Activated T-helper 17 cell treated with anti-CD3 and anti-CD28 coated beads, Interleukin-2, amount 50 U/mL, for 72 hours (primary cell): ENCODE data around the gene VGLL4. TPM values are rescaled to one million over a fixed set of nuclear protein-coding genes. Genes with fewer than 3 reads are reported as not detected.
A peak's percentile ranks its signal among the peaks of the same experiment; 100 is the strongest.

Experiments used
- ATAC-seq: fragments of 150-1000 bp; cut with Tn5 transposase; replicated peaks from 2 replicates; pipeline ENCODE4 v1.10.0; 2021; ENCODE audit warnings: mild to moderate bottlenecking, moderate library complexity
- H3K27ac Mint-ChIP-seq: one replicate; pipeline ENCODE4 v1.8.0; 2022; ENCODE audit warnings: mixed read lengths
- H3K27me3 Mint-ChIP-seq: one replicate; pipeline ENCODE4 v1.8.0; 2022; ENCODE audit warnings: mixed read lengths
- H3K36me3 Mint-ChIP-seq: one replicate; pipeline ENCODE4 v1.8.0; 2022; ENCODE audit warnings: low read depth, mild to moderate bottlenecking, mixed read lengths
- H3K4me1 Mint-ChIP-seq: one replicate; pipeline ENCODE4 v1.8.0; 2022; ENCODE audit warnings: mixed read lengths
- H3K4me3 Mint-ChIP-seq: one replicate; pipeline ENCODE4 v1.8.0; 2022; ENCODE audit warnings: mild to moderate bottlenecking, mixed read lengths
- H3K9me3 Mint-ChIP-seq: one replicate; pipeline ENCODE4 v1.8.0; 2022; ENCODE audit warnings: mixed read lengths
- total RNA-seq, 2 donors: library from RNA; stranded (reverse); gene quantifications; one replicate each; pipeline ENCODE4 v1.2.3, GENCODE V29; 2022

Gene VGLL4
- total RNA-seq, 2 donors from 2014 or later = 34.3 to 42.4 TPM

DNA sequence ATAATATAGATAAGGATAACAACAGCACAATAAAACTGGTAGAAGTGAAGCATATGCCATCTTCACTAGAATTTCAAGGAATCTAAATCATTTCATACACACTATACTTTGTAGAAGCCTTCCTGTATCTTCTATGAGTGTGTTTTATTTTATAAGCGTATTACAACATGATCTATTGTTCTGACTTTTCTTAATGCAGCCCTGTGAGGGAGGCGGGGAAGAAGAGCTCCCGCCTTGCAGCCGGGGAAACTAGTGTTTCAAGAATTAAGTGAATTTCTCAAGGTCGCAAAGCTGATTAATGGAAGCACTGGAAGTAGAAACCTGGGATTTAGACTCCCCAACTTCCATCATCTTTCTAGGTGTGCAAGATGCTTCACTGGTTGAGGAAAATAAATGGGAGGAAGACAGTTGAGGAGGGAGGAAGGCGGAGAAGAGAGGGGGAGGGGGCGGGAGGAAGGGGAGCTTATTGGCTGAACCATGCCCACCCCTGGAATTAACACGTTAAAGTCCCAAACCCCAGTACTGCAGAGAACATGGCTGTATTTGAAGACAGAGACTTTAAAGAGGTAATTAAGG, 32.9 kb downstream of the VGLL4 start:
- Mint-ChIP-seq H3K27me3 (no peaks in the 10 kb centered on the region), H3K4me3 (no peak overlapping the region), H3K4me1 (peaks cover 27% of the 10 kb centered on the region), H3K27ac (peak overlapping the region; percentile 8), H3K36me3 (peaks cover 6% of the 10 kb centered on the region), H3K9me3 (no peaks in the 10 kb centered on the region)
- no peak for ATAC-seq

DNA sequence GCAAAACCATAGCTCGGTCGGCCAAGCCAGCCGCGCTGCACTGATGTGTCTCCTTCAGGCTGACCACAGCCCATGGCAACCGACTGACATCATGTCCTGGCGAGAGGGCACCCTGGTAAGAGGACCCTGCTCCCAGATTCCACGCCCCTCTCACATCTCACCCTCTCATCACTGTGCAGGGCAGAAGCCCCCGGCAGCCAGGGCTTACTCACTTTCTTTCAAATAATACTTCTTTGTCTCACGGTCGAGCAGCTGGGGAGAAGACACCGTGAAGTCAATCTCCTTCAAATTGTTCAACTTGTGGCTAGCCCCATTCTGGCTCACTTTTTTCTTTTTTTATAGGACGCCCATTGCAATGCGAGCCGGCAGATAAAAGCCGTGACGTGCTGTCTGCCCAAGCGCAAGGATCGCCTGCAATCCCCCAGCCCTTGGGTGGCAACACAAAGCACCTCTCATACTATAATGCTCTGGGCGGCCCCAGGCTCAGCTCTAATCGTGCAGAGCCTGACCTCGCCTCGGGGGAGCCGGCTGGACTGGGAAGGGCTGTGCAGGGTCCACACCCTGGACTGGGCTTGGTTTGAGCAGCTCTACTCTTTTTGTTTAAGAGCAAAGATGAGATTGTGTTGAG, 33.6 kb downstream of the VGLL4 start:
- peak overlapping the region; percentile 8 for H3K27ac Mint-ChIP-seq
- no peak overlapping the region for H3K4me3 Mint-ChIP-seq
- no peak for ATAC-seq
- no peaks in the 10 kb centered on the region for H3K27me3 Mint-ChIP-seq
- H3K4me1 Mint-ChIP-seq = peaks cover 31% of the 10 kb centered on the region
- no peaks in the 10 kb centered on the region for H3K9me3 Mint-ChIP-seq
- peaks cover 6% of the 10 kb centered on the region for H3K36me3 Mint-ChIP-seq

DNA sequence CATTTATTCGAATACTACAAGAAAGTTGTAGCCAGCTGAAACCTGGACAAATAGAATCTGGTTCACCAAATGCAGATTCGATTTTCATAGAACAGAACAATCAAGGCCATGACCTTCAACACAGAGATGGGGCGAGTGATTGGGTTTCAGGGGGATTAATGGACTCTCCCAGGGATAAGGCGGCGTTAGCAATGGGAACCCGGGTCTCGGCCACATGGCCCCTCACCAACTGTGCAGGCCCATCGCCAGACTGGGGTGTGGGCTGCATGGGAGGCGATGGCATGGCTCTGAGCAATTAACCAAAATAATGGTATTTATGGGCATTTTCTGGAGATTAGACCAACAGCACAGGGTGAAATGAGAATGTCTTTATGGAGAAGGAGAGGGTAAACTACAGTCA, 34.2 kb downstream of the VGLL4 start:
- H3K4me1 Mint-ChIP-seq = peaks cover 32% of the 10 kb centered on the region
- peaks cover 6% of the 10 kb centered on the region for H3K36me3 Mint-ChIP-seq
- no peak overlapping the region for H3K4me3 Mint-ChIP-seq
- no peaks in the 10 kb centered on the region for H3K27me3 Mint-ChIP-seq
- no peaks in the 10 kb centered on the region for H3K9me3 Mint-ChIP-seq
- no peak overlapping the region for H3K27ac Mint-ChIP-seq
- no peak for ATAC-seq

DNA sequence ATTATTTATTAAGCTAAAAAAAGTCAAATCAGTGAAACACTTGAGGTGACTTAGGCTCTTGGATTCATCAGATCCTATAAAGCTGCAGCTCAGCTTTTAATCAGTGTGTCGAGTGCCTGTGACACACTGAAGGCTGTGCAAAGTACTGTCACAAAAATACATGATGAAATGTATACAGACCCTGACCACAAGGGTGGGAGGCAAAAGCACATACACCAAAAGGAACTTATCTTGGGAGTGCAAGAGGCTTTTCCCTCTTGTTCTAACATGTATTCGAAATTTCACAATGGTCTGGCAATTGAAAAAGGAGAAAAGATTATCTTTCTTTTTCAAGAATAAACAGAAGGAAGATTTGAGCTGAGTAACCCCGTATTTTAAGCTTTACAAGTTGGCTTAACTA, 35.9 kb downstream of the VGLL4 start:
- H3K4me3 Mint-ChIP-seq = no peak overlapping the region
- no peak for ATAC-seq
- no peaks in the 10 kb centered on the region for H3K27me3 Mint-ChIP-seq
- H3K36me3 Mint-ChIP-seq = peaks cover 6% of the 10 kb centered on the region
- peak overlapping the region; percentile 31 for H3K27ac Mint-ChIP-seq
- H3K4me1 Mint-ChIP-seq = peaks cover 29% of the 10 kb centered on the region
- no peaks in the 10 kb centered on the region for H3K9me3 Mint-ChIP-seq

DNA sequence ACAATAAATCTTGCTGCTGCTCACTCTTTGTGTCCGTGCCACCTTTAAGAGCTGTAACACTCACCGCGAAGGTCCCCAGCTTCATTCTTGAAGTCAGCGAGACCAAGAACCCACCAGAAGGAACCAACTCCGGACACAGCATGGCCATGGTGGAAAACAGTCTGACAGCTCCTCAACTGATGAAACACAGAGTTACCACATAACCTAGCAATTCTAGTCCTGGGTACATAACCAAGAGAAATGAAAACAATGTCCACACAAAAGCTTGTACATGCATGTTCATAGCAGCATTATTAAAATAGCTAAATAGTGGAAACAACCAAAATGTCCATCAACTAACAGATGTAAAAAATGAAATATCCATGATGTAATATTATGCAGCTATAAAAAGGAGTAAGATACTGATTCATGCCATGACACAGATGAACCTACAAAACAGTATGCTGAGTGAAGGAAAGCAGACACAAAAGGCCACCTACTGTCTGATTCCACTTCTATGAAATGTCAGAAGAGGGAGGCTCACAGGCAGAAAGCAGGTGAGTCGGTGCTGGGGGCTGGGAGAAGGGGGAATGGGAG, 36.8 kb downstream of the VGLL4 start:
- H3K36me3 Mint-ChIP-seq = peaks cover 10% of the 10 kb centered on the region
- ATAC-seq = no peak
- H3K4me3 Mint-ChIP-seq = no peak overlapping the region
- H3K4me1 Mint-ChIP-seq = peaks cover 29% of the 10 kb centered on the region
- H3K27me3 Mint-ChIP-seq = no peaks in the 10 kb centered on the region
- peak overlapping the region; percentile 31 for H3K27ac Mint-ChIP-seq
- H3K9me3 Mint-ChIP-seq = no peaks in the 10 kb centered on the region

DNA sequence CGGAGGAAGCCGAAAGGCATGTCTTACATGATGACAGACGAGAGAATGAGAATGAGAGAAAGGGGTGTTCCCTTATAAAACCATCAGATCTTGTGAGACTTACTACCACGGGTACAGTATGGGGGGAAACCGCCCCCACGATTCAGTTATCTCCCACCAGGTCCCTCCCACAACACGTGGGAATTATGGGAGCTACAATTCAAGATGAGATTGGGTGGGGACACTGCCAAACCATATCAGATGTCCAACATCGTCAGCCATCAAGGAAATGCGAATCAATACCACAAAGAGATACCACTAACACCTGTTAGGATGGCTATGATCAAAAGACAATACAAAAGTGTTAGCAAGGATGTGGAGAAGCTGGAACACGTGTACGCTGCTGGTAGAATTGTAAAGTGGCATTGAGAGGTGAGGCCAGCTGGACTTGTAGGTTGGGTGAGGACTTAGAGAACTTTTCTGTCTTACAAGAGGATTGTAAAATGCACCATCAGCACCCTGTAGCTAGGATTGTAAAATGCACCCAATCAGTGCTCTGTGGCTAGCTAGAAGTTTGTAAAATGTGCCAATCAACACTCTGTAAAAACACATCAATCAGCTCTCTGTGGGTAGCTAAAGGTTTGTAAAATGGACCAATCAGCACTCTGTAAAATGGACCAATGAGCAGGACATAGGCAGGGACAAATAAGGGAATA, 37.5 kb downstream of the VGLL4 start:
- H3K4me3 Mint-ChIP-seq = no peak overlapping the region
- peaks cover 17% of the 10 kb centered on the region for H3K36me3 Mint-ChIP-seq
- no peaks in the 10 kb centered on the region for H3K9me3 Mint-ChIP-seq
- H3K4me1 Mint-ChIP-seq = peaks cover 29% of the 10 kb centered on the region
- no peak for ATAC-seq
- H3K27me3 Mint-ChIP-seq = no peaks in the 10 kb centered on the region
- peak overlapping the region; percentile 31 for H3K27ac Mint-ChIP-seq

DNA sequence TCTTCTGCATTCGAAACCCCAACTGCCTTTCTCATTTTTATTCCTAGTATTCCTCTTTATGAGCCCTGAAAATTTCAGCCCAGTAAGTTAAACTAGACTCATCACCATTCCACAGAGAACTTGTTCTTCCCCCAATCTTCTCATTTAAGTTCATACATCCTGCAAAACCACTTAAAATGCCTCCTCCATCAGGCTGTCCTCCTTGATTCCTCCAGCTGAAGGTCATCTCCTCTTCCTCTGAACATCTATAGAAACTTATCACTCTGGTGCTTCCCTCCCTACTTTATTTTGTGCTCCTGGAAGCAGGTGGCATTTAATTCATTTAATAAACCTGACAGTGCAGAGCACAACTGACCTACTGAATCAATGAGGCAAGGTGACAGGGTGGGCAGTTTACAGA, 38.3 kb downstream of the VGLL4 start:
- Mint-ChIP-seq H3K4me1 (peaks cover 23% of the 10 kb centered on the region), H3K36me3 (peaks cover 25% of the 10 kb centered on the region), H3K27me3 (no peaks in the 10 kb centered on the region), H3K4me3 (no peak overlapping the region), H3K9me3 (no peaks in the 10 kb centered on the region), H3K27ac (no peak overlapping the region)
- no peak for ATAC-seq

DNA sequence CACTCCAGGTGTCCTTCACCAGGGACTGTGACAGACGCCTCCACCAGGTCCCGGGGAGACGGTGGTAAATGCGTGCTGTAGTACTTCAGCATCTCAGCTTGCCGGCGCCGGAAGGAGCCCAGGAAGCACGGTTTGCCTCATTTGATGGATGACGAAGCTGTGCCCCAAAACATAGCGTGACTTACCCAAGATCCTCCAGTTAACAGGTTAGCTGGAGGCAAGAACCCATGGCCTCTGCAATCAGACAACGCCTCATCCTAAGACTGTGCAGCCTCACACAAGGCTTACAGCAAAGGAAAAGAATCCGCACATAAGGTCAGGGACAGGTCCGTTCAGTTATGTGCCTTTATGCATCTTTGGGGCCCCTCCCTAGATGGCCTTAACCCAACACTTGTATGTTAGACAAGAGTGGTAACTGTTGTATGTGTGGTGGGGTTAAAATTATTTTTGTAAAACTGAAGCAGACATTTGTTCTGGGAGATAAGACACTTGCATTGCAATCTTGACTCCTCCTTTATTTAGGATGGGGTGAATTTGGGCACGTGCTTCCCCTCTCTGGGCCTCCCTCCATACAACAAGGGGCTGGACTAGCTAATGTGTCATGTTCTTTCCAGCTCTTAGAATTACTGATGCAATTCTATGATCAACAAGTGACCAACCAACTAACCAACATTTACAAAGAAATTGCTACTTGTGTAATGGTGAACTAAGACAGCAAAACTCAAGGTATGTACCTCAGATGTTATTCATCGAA, 39.4 kb downstream of the VGLL4 start:
- Mint-ChIP-seq H3K4me1 (peaks cover 15% of the 10 kb centered on the region), H3K27ac (no peak overlapping the region), H3K4me3 (no peak overlapping the region), H3K27me3 (no peaks in the 10 kb centered on the region), H3K36me3 (peaks cover 32% of the 10 kb centered on the region), H3K9me3 (no peaks in the 10 kb centered on the region)
- ATAC-seq = no peak

DNA sequence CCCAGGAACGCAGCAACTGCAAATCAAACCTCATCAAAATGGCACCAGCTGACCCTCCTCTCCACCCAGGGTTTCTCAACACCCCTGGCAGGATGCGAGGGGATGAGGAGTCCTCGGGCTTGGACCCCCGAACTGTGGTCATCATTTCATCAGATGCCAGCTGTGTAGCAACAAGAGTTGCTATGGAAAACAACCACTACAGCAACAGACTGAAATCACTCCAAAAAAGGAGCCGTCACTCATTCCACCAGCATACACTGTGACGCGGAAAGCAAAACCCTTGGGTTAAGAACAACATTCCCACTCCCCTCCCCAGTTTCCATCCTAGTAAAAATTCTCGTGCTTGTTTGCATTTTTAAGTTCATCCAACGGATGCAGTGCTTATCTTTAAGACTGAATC, 40.1 kb downstream of the VGLL4 start:
- Mint-ChIP-seq H3K4me3 (no peak overlapping the region), H3K27me3 (no peaks in the 10 kb centered on the region), H3K36me3 (peaks cover 36% of the 10 kb centered on the region), H3K27ac (no peak overlapping the region), H3K9me3 (no peaks in the 10 kb centered on the region), H3K4me1 (peaks cover 13% of the 10 kb centered on the region)
- no peak for ATAC-seq

DNA sequence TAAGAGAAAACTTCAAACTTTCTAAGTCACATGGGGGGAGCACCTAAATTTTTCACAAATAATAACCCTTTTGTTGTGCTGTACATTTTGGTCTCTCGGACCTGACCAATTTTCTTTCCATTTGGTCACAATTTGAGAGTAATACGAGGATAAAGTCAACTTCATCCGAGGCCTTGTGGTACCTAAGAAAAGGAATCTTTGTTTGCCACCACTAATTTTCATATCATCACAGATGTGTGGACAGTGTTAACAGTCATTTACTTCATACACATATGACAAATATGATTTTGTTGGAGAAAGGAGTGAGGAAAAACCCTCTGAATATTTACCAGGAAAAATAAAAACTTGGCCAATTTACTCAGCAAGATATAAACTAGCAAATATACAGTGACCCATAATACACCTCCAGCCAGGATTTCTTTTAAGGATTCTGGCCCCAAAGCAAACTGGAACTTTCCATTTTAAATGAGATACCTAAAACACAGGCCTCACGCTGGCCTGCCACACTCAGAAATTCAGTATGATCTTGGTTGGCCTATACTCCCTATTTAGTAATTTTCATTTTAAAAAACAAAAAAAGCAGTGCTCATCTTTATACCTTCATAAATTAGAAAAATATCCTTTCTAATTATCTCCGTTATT, 40.7 kb downstream of the VGLL4 start:
- peaks cover 42% of the 10 kb centered on the region for H3K36me3 Mint-ChIP-seq
- no peaks in the 10 kb centered on the region for H3K27me3 Mint-ChIP-seq
- H3K27ac Mint-ChIP-seq = no peak overlapping the region
- peaks cover 13% of the 10 kb centered on the region for H3K4me1 Mint-ChIP-seq
- H3K9me3 Mint-ChIP-seq = no peaks in the 10 kb centered on the region
- no peak for ATAC-seq
- no peak overlapping the region for H3K4me3 Mint-ChIP-seq

DNA sequence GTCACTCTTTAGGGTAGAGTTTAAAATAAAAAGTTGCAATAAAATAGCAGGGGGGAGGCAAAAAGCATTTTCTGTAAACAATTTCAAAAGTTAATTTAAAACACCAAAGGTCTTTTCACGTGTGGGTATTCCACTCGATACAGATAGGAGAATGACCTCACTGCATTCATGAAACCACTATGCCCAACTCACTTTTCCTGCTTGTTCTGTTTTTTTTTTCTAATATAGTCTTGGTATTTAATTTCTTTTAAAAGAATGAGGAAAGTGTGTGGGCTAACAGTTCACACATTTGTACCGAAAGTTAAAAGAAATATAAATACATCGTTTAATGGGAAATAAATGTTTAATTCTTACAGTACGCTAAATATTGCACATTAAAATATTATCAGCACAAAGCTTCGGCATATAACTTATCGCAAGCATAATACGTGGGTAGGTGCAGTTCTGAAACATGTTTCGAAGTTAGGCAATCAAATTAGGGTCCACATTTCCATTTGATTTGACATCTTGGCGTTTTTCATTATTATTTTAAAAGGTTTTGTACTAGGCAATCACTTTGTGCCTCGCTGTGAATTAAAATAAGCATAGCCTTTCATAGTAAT, 41.4 kb downstream of the VGLL4 start:
- H3K9me3 Mint-ChIP-seq = no peaks in the 10 kb centered on the region
- H3K27ac Mint-ChIP-seq = no peak overlapping the region
- H3K4me3 Mint-ChIP-seq = no peak overlapping the region
- no peaks in the 10 kb centered on the region for H3K27me3 Mint-ChIP-seq
- H3K36me3 Mint-ChIP-seq = peaks cover 48% of the 10 kb centered on the region
- peaks cover 13% of the 10 kb centered on the region for H3K4me1 Mint-ChIP-seq
- ATAC-seq = no peak

DNA sequence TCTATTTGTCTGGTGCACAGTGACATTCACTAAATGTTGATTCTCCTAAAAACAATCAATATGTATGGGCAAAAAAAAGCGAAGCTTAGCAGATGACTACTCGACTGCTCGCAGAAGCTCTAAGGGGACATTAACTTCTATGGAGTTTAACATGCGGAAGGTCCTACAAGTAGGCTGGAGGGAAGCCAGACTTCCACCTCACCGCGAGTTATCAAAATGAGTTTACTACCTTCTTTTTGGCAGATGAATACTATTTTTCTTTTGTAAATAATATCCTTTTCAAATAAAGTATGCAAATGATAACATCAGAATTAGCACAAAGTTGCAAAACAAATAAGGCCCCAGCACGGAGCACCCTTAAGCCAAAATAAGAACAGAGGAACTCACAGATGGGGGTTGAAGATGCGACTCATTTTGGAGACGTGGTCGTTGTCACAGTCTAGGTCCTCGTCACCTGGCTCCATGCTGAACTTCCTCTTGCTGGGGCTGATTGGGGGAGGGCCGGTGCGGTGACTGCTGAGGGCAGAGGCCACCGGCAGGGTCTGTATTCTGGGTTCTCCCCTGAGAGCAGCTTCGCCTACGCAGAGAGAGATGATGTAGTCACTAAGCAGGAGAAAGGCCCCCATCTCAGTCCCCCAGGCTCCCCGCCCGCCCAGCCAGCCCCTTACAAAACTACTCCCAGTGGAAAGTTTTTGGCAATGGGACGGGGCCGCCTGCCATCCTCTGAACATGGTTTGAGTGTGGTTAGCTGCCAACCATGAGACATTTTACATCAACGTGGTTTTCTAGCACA, 42.1 kb downstream of the VGLL4 start:
- H3K27me3 Mint-ChIP-seq = no peaks in the 10 kb centered on the region
- ATAC-seq = peak; percentile 28
- H3K4me1 Mint-ChIP-seq = peaks cover 6% of the 10 kb centered on the region
- H3K4me3 Mint-ChIP-seq = no peak overlapping the region
- H3K27ac Mint-ChIP-seq = no peak overlapping the region
- H3K9me3 Mint-ChIP-seq = no peaks in the 10 kb centered on the region
- H3K36me3 Mint-ChIP-seq = peaks cover 49% of the 10 kb centered on the region

DNA sequence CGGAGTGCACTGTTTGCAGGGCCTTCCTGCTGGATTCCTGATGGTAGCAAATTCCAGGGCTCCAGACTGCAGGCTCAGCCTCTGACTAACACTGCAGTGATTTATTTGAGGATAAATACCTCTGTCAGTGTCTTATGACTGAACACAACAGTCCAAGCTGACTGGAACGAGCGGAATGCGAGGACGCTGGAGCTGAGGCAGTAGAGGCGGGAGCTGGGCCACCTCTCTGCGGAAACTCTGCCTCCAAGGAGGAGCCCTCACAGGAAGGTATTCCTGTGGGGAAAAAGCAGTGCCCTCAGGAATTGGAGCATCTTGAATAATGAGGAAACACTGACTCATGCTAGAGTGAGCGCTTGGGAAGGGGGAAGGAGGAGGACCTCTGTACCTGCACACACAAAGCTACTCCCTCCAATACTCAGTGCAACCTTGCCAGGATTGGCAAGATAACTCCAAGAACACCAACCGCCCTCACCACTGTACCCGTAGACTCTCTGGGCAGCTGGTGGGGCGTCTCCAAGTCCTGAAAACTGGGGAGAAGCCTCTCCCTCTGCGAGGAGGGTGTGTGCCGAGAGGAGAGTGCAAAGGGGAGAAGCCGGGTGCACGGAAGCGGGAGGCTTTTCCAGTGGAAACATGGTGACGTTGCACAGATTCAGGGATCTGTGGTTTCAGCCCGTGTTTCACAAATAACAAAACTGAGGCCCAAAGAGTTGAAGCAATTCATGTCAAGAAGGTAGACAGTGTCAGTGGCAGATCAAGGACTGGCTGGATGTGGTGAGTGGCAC, 43.0 kb downstream of the VGLL4 start:
- Mint-ChIP-seq H3K27ac (no peak overlapping the region), H3K4me3 (no peak overlapping the region), H3K4me1 (peaks cover 6% of the 10 kb centered on the region), H3K9me3 (no peaks in the 10 kb centered on the region), H3K27me3 (no peaks in the 10 kb centered on the region), H3K36me3 (peaks cover 55% of the 10 kb centered on the region)
- ATAC-seq = no peak
